GM13977 (cell line): ENCODE results near the gene R3HDM4.
"Not testable (repeated sequence)": the region's sequence is repeated elsewhere in the genome, so short reads cannot be mapped to it uniquely, and the experiment has no call there.

Experiments
- DNase-seq: peaks from one replicate; pipeline ENCODE4 v3.0.0; 2012; ENCODE audit warnings: low spot score
- CTCF ChIP-seq: IDR thresholded peaks from 2 replicates; pipeline ENCODE4 v1.5.1; 2012; ENCODE audit warnings: mild to moderate bottlenecking, control low read depth; ENCODE audit not compliant: insufficient read depth; ENCODE audit errors: extremely low read depth, missing control alignments
- in situ Hi-C: fragments of 300-500 bp; cut with MboI; formaldehyde crosslinking; loops from one replicate; pipeline ENCODE4 v1.12.0; 2022; ENCODE audit warnings: low sequenced_read_pairs, low pct_unique_long_range_greater_than_20kb, mixed read lengths, inconsistent platforms; ENCODE audit not compliant: unreplicated experiment

Gene R3HDM4

GRCh38 chr19:879711-880438 is 33.1 kb downstream of the R3HDM4 start:
- in situ Hi-C loops, result no loop called here
- no peak for TF ChIP-seq CTCF
- DNase-seq, result no peak

- in situ Hi-C loops, DNase-seq: not testable (repeated sequence)
Observed at GRCh38 chr19:878751-879561, 34.1 kb downstream of the R3HDM4 start.

DNA sequence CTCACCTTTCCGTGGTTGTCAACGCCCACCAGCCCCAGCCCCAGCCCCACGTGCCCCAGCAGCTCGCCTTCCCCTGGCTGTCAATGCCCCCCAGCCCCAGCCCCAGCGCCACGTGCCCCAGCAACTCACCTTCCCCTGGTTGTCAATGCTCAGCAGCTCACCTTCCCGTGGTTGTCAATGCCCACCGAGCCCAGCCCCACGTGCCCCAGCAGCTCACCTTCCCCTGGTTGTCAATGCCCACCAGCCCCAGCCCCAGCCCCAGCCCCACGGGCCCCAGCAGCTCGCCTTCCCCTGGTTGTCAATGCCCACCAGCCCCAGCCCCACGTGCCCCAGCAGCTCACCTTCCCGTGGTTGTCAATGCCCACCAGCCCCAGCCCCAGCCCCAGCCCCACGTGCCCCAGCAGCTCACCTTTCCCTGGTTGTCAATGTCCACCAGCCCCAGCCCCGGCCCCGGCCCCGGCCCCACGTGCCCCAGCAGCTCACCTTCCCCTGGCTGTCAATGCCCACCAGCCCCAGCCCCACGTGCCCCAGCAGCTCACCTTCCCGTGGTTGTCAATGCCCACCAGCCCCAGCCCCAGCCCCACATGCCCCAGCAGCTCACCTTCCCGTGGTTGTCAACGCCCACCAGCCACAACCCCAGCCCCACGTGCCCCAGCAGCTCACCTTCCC is 34.9 kb downstream of the R3HDM4 start:
- in situ Hi-C loops, DNase-seq: not testable (repeated sequence)

- no peak for DNase-seq
- in situ Hi-C loops, result no loop called here
- no peak for TF ChIP-seq CTCF
Observed at GRCh38 chr19:876780-877314, 36.2 kb downstream of the R3HDM4 start.

DNA sequence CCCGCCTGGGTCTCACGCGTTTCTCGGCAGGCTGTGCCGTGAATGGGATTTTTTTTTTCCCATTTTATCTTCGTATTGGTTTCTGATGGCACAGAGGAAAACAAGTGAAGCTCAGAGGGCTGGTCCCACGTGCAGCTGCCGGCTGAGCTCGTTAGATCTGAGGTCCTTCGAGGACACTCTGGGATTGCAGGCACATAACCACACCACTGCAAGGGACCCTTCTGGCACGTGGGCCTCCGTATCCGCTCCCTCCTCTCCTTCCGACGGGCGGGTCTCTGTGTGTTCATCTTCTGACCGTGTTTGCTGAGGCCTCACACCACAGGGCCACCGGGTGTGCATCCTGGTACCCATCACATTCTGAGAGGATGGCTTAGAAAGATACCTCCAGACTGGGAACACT is 36.9 kb downstream of the R3HDM4 start:
- DNase-seq, result no peak
- no peak for TF ChIP-seq CTCF
- in situ Hi-C loops, result no loop called here

DNA sequence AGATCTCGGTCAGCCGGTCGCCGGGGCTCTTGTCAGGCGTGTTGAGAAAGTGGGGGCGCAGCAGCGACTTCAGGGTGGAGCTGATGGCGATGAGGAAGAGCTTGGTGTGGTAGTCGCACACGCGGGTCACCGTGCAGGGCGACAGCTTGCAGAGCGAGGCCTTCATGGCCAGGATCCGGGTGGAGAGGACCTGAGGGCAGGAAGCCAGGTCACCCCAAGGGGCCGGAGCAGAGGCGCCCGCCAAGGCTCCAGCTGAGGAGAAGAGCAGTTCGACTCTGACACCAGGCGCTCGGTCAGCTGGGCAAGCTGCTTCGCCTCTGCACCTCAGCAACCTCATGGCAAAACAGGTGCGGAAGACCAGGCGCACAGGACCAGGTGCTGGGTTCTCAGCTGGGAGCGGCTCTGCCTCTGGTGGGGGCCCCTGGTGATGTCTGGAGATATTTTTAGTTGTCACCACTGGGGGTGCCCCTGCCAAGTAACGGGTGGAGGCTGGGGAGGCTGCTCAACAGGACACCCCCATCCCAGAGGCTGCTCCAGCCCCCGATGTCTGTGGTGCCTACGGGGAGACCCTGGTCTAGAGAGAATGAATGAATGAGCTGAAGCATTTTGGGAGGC is 37.6 kb downstream of the R3HDM4 start:
- TF ChIP-seq CTCF, result no peak
- in situ Hi-C loops, result no loop called here
- no peak for DNase-seq

- in situ Hi-C loops, result no loop called here
- TF ChIP-seq CTCF, result no peak
- no peak for DNase-seq
Observed at GRCh38 chr19:873561-874041, 39.4 kb downstream of the R3HDM4 start.
